DMS153 (cell line): Measurements from ENCODE around the gene TEAD4.

Source experiments
- DNase-seq: peaks from one replicate; lab custom pipeline; 2025; lab: John Stamatoyannopoulos, UW

The TEAD4 gene

GRCh38 chr12:3083241-3083920, 124.2 kb downstream of the TEAD4 start:
- DNase-seq: no peak

DNA sequence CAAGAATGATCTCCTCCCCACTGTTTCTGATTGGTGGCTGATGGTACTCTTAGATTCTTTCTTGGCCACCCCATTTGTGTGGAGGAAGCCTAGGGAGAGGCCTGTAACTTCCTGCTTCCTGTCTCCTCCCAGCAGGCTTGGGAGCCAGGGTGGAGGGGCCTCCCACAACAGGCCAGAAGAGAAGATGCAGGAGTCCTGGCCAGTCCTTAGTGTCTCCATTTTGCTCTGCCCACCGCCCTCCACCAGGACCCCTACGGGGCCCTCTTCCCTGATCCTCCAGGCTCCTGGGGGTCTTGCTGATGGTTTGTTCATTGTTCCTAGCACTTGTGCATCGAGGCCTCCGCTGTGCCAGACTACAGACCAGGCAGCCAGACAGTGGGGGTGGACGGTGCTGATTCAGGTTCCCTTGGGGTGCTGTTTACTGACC, 124.7 kb downstream of the TEAD4 start:
- no peak for DNase-seq

DNA sequence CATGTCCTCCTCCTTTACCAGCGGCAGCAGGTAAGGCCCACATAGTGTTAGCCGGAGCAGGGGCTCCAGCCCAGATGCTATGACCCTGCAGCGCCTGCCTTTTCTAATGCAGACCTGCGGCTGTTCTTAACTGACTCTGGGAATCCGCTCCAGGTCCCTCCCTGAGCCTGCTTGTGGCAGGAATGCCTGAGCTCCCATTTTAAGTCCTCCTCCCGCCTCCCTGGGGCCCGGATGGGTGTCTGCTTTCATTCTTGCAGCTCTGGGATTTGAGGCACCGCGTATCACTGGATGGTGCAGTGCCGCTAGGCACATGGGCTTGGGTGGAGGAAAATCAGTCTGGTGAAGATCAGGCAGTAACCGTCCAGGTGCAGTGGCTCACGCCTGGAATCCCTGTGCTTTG, 125.5 kb downstream of the TEAD4 start:
- no peak for DNase-seq

DNA sequence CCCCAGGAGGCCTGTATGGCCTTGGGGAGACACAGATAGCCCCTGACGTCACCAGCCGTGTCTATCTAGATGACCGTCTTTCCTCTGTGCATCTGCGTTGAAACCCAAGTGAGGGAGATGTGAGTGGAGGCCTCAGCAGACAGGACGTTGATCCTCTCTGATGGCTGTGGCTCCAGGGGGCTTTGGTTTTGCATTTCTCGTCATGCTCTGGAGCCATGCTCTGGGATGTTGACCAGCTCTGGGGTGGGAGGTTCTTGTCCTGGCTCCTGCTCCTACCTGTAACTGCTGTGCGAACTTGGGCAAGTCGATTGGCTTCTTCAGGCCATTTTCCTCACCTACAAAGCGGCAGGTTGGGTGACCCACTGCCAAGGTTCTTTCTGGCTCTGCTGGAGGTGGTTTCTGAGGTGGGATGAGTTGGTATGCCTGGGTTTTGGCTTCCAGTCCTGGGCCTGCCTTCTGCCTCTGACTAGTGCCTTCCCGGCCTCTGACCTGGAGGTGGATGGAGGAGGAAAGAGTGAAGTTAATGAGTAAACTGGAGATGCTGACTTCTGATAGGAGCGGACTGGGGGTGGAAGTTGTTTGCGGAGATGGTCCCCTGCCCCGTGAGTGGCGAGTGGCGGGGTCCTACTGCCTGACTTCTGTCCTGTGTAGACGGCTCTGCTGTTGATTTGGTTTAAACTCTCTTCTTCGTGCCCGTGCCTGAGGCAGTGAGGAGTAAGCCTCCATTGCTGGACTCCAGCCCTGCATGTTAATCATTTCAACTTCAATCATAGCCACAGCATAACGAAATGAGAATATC, 126.3 kb downstream of the TEAD4 start:
- no peak for DNase-seq

DNA sequence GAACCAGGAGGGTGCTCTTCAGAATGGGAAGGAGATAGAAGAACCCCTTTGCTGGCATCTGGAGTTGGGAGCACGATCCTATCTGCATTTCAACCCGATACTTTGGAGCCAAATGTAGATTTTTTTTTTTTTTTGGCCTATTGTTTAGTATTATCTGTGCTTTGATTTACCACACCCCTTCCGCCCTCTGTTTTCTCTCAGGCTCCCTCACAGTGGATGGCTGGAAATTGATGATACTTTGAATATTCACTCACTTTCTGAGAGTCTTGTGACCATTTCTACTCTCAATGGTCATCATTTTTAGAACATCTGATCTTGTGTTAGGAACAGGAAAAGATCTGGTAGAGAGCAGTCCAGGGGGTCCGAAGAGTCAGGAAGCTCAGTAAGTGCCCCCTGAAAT, 127.0 kb downstream of the TEAD4 start:
- no peak for DNase-seq

DNA sequence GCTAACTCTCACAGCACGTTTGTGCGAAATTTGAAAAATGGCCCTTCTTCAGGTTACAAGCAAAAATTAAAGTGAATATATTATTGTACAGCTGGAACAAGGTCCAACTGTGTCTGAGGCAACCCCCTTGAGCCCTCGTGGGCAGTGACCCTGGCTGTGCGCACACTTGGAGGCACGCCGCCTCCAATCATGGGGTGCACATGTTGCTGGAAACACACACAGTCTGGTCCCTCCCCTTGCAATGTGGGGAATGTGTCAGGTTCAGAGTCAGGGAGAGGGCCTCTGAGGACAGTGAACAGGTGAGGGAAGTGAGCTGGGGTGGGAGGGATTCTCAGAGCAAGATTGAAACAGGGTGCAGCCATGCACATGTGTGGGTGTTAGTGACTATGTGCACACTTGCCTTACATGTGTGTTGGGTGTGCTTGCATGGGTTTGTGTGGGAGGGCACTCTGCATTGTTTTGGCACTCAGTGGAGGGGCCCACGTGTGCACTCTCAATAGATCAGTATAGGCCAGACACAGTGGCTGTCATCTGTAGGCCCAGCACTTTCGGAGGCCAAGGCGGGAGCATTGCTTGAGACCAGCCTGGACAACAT, 127.6 kb downstream of the TEAD4 start:
- DNase-seq: no peak

GRCh38 chr12:3087758-3088650, 128.8 kb downstream of the TEAD4 start:
- DNase-seq: no peak

DNA sequence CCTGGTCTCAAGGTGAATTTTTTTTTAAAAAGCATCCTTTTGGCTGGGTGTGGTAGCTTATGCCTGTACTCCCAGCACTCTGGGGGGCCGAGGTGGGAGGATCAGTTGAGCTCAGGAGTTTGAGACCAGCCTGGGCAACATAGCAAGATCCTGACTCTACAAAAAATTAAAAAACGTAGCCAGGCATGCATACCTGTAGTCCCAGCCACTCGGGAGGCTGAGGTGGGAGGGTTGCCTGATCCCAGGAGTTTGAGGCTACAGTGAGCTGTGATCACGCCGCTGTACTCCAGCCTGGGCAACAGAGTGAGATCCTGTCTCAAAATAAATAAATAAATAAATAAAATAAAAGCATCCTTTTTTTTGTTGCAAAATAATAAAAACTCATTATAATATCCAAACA, 130.4 kb downstream of the TEAD4 start:
- DNase-seq: no peak
